MM.1S (cell line): Measurements from ENCODE around the gene RBSN.

Experiments used
- DNase-seq: peaks from one replicate; pipeline ENCODE4 v3.0.0-alpha.2; 2015
- H2AFZ ChIP-seq: fragments of 300-600 bp; sonication (generic); 2 replicates; pipeline ENCODE4 v1.6.0; 2016; ENCODE audit warnings: antibody characterized with exemption, low read length
- H3F3A ChIP-seq: fragments of 300-600 bp; sonication (generic); 2 replicates; pipeline ENCODE4 v1.6.1; 2016; ENCODE audit warnings: mild to moderate bottlenecking, antibody characterized with exemption, low read length, moderate library complexity, mixed read lengths; ENCODE audit not compliant: insufficient read depth
- H3K27ac ChIP-seq: fragments of 300-600 bp; sonication (generic); 2 replicates; pipeline ENCODE4 v1.5.1; 2016; ENCODE audit warnings: mild to moderate bottlenecking, low read length
- H3K27me3 ChIP-seq: fragments of 300-600 bp; sonication (generic); replicated peaks from 2 replicates; pipeline ENCODE4 v1.6.0; 2016; ENCODE audit warnings: low read length; ENCODE audit not compliant: insufficient read depth
- H3K36me3 ChIP-seq: fragments of 300-600 bp; sonication (generic); replicated peaks from 2 replicates; pipeline ENCODE4 v1.6.1; 2016; ENCODE audit warnings: mild to moderate bottlenecking, low read length, mixed read lengths; ENCODE audit not compliant: insufficient read depth
- H3K4me1 ChIP-seq: fragments of 300-600 bp; sonication (generic); 2 replicates; pipeline ENCODE4 v1.6.1; 2016; ENCODE audit warnings: low read length, mixed read lengths
- H3K4me2 ChIP-seq: fragments of 300-600 bp; sonication (generic); 2 replicates; pipeline ENCODE4 v1.6.0; 2016; ENCODE audit warnings: low read depth, low read length
- H3K4me3 ChIP-seq: fragments of 300-600 bp; sonication (generic); 2 replicates; pipeline ENCODE4 v1.5.1; 2016; ENCODE audit warnings: low read length, mixed read lengths
- H3K79me2 ChIP-seq: fragments of 300-600 bp; sonication (generic); 2 replicates; pipeline ENCODE4 v1.6.1; 2016; ENCODE audit warnings: mixed run types, low read length, mixed read lengths
- H3K9ac ChIP-seq: fragments of 300-600 bp; sonication (generic); 2 replicates; pipeline ENCODE4 v1.6.1; 2016; ENCODE audit warnings: low read length, mixed read lengths
- H3K9me2 ChIP-seq: fragments of 300-600 bp; sonication (generic); replicated peaks from 2 replicates; pipeline ENCODE4 v1.6.1; 2016; ENCODE audit warnings: mild to moderate bottlenecking, low read length, mixed read lengths; ENCODE audit not compliant: insufficient read depth
- H3K9me3 ChIP-seq: fragments of 300-600 bp; sonication (generic); replicated peaks from 2 replicates; pipeline ENCODE4 v1.6.1; 2016; ENCODE audit warnings: mild to moderate bottlenecking, low read length, mixed read lengths; ENCODE audit not compliant: insufficient read depth
- H4K20me1 ChIP-seq: fragments of 300-600 bp; sonication (generic); 2 replicates; pipeline ENCODE4 v1.6.1; 2016; ENCODE audit warnings: mild to moderate bottlenecking, low read length, moderate library complexity, mixed read lengths; ENCODE audit not compliant: insufficient read depth
- CTCF ChIP-seq: fragments of 300-600 bp; sonication (generic); IDR thresholded peaks from 2 replicates; pipeline ENCODE4 v1.5.1; 2016; ENCODE audit warnings: antibody characterized with exemption, low read length, mixed read lengths
- EZH2 ChIP-seq: fragments of 300-600 bp; sonication (generic); optimal IDR thresholded peaks from 2 replicates; pipeline ENCODE3; 2017; ENCODE audit warnings: low read depth, mild to moderate bottlenecking, antibody characterized with exemption, low read length, mixed read lengths
- EZH2phosphoT487 ChIP-seq: fragments of 300-600 bp; sonication (generic); IDR thresholded peaks from 2 replicates; pipeline ENCODE4 v1.6.1; 2018; ENCODE audit warnings: antibody characterized with exemption, low read length

The RBSN gene

DNA sequence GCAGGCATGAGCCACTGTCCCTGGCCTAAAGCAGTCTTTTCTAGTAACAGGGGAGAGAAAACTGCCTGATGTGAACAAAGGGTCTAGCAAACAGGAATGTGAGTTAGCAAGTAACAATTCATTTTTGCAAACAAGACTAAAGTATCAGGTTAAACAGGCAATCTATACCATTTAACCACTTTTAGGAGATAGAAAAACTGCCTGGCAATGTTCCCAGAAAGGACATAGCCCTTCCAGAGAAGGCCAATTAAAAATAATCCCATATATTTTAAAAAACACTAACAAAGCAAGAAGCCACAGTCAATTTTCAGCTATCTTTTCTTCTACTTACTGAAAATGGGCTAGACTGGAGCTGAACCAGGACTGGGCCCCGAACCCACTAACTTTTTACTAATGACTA is 6.3 kb downstream of the RBSN start:
- no peak overlapping the region for H3K27ac ChIP-seq
- no peaks in the 10 kb centered on the region for H4K20me1 ChIP-seq
- no peaks in the 10 kb centered on the region for H3K9me3 ChIP-seq
- no peak overlapping the region for H3K4me2 ChIP-seq
- H3K27me3 ChIP-seq, result no peaks in the 10 kb centered on the region
- H2AFZ ChIP-seq, result no peak overlapping the region
- H3K36me3 ChIP-seq, result 0 out of 2 replicates have a peak, but pooled peaks cover 11% of the 10 kb centered on the region
- TF ChIP-seq CTCF, result no peak
- TF ChIP-seq EZH2, result no peak
- no peak for TF ChIP-seq EZH2phosphoT487
- H3K9me2 ChIP-seq, result no peaks in the 10 kb centered on the region
- H3K79me2 ChIP-seq, result peaks cover 17% of the 10 kb centered on the region
- DNase-seq, result no peak
- H3K4me1 ChIP-seq, result peaks cover 3% of the 10 kb centered on the region; the same call in 1 of the 2 replicates
- H3K4me3 ChIP-seq, result no peak overlapping the region
- H3F3A ChIP-seq, result no peaks in the 10 kb centered on the region
- H3K9ac ChIP-seq, result no peak overlapping the region

- Histone ChIP-seq H3F3A (no peaks in the 10 kb centered on the region), H3K9me3 (no peaks in the 10 kb centered on the region), H3K9me2 (no peaks in the 10 kb centered on the region), H3K27ac (no peak overlapping the region), H3K4me1 (no peaks in the 10 kb centered on the region), H2AFZ (no peak overlapping the region), H3K36me3 (0 out of 2 replicates have a peak, but pooled peaks cover 11% of the 10 kb centered on the region), H4K20me1 (no peaks in the 10 kb centered on the region), H3K27me3 (no peaks in the 10 kb centered on the region), H3K9ac (no peak overlapping the region), H3K4me3 (no peak overlapping the region), H3K79me2 (peaks cover 8% of the 10 kb centered on the region; the same call in 1 of the 2 replicates), H3K4me2 (no peak overlapping the region)
- DNase-seq, result no peak
- no peak for TF ChIP-seq EZH2phosphoT487
- TF ChIP-seq CTCF, result no peak
- no peak for TF ChIP-seq EZH2
Observed at GRCh38 chr3:15091575-15091974, 7.4 kb downstream of the RBSN start.

DNA sequence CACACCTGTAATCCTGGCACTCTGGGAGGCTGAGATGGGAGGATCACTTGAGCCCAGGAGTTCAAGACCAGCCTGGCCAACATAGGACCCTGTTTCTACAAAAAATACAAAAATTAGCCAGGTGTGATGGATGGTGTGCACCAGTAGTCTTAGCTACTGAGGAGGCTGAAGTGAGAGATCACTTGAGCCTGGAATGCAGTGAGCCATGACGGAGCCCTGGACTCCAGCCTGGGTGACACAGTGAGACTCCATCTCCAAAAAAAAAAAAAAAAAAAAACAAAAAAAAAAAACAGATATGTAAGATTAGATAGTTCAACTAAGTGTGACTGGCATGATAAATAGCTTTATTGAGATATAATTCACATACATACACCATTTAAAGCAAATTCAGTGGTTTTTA is 9.7 kb downstream of the RBSN start:
- no peak overlapping the region for H3K9ac ChIP-seq
- H3K9me2 ChIP-seq, result no peaks in the 10 kb centered on the region
- no peak overlapping the region for H2AFZ ChIP-seq
- no peaks in the 10 kb centered on the region for H3K79me2 ChIP-seq
- H3K27ac ChIP-seq, result no peak overlapping the region
- no peaks in the 10 kb centered on the region for H4K20me1 ChIP-seq
- no peaks in the 10 kb centered on the region for H3K9me3 ChIP-seq
- H3K36me3 ChIP-seq, result 0 out of 2 replicates have a peak, but pooled peaks cover 4% of the 10 kb centered on the region
- no peaks in the 10 kb centered on the region for H3F3A ChIP-seq
- H3K27me3 ChIP-seq, result no peaks in the 10 kb centered on the region
- no peak for DNase-seq
- H3K4me3 ChIP-seq, result no peak overlapping the region
- no peak overlapping the region for H3K4me2 ChIP-seq
- TF ChIP-seq EZH2phosphoT487 (no peak), CTCF (no peak), EZH2 (no peak)
- no peaks in the 10 kb centered on the region for H3K4me1 ChIP-seq
